ENCODE results near the gene IFNLR1. TPM values are rescaled to one million over a fixed set of nuclear protein-coding genes. Genes with fewer than 3 reads are reported as not detected.

The IFNLR1 gene
- total and polyA plus RNA-seq, 2 donors from 2014 or later = 1.6 to 4.8 TPM

DNA sequence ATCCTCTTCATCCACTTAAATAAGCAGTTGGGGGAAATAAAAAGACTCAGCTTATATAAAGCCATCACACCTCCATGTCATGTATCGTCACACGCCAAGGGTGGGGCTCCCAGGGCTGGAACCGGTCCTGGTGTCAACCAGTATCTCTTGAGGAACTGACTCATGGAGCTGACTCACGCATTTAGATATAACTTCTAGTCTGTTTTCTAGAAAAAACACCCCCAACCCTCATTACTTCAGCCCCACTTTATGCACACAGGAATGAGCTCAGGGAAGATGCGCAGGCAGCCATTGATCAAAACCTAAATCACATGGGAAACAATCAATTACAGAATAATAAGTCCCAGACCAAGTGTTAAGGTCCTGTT lies 37.2 kb downstream of the IFNLR1 start:
- FAIRE-seq (no peak), DNase-seq (no peak)
- H3K4me3 ChIP-seq (ENCODE audit: low read length in 3 of 3) = no peak overlapping the region
- intact Hi-C loops (cut with DNase I) = no loop called here
- no peak overlapping the region for H3K27ac ChIP-seq (ENCODE audit: low read depth in 2 of 2, low read length in 2 of 2)
- no peaks in the 10 kb centered on the region for H3K9me3 ChIP-seq (ENCODE audit: control insufficient read depth in 2 of 3, insufficient read depth in 1 of 3, low read length in 3 of 3)
- no peaks in the 10 kb centered on the region for H3K27me3 ChIP-seq (ENCODE audit: control insufficient read depth, insufficient read depth, low read length)
- peaks cover 0 to 5% (median 4%) of the 10 kb centered on the region in 3 donors for H3K4me1 ChIP-seq (ENCODE audit: control insufficient read depth in 2 of 3, insufficient read depth in 2 of 3, low read depth in 1 of 3, low read length in 3 of 3)
- TF ChIP-seq, protein P1, sequence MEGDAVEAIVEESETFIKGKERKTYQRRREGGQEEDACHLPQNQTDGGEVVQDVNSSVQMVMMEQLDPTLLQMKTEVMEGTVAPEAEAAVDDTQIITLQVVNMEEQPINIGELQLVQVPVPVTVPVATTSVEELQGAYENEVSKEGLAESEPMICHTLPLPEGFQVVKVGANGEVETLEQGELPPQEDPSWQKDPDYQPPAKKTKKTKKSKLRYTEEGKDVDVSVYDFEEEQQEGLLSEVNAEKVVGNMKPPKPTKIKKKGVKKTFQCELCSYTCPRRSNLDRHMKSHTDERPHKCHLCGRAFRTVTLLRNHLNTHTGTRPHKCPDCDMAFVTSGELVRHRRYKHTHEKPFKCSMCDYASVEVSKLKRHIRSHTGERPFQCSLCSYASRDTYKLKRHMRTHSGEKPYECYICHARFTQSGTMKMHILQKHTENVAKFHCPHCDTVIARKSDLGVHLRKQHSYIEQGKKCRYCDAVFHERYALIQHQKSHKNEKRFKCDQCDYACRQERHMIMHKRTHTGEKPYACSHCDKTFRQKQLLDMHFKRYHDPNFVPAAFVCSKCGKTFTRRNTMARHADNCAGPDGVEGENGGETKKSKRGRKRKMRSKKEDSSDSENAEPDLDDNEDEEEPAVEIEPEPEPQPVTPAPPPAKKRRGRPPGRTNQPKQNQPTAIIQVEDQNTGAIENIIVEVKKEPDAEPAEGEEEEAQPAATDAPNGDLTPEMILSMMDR (IDR thresholded peaks at IDR 0.05; ENCODE audit: borderline replicate concordance, extremely low read depth, insufficient read depth) = no peak
- no peak overlapping the region for H3K9ac ChIP-seq (ENCODE audit: low read length in 3 of 3)
- no peaks in the 10 kb centered on the region for H3K36me3 ChIP-seq (ENCODE audit: control insufficient read depth in 2 of 3, insufficient read depth in 3 of 3, low read length in 3 of 3)

DNA sequence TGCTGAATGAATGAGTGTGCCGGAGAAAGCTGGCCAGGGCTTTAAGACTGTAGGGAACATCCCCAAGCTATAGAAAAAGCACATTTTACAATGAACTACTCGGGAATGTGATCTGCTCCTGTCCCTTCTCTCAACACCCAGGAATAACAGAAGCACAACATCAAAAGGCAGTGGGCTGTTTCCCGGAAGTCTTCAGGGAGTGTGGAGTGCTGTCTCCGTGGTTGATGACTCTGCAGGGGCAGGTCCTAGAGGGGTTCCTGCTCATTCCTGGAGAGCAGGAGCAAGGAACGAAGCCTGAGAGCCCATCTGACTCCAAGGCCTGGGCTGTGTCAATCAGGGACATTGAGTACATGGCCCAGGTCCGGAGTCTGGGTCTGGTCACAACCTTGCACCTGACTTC lies 39.3 kb downstream of the IFNLR1 start:
- intact Hi-C loops (cut with DNase I) = no loop called here

DNA sequence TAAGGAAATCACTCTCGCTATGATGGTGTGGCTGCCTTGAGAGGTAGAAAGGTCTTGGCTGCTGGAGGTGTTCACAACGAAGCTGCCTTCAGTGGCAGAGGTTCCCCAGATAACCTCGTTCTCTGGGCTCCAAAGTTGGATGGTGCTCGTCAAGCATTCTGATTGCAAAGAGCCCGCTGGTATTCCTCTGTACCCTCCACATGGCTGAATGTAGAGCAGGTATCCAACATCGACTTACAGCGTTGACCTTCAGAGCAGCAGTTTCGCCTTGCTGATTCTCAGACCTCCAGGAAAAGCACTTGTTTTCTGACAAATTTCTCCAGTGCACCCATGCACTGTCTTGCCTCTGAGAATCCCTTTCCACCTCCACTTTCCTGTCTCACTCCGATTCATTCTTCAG lies 39.9 kb downstream of the IFNLR1 start:
- Histone ChIP-seq H3K27me3 (ENCODE audit: control insufficient read depth, insufficient read depth, low read length) (no peaks in the 10 kb centered on the region), H3K4me1 (ENCODE audit: control insufficient read depth in 2 of 3, insufficient read depth in 2 of 3, low read depth in 1 of 3, low read length in 3 of 3) (peaks cover 0 to 9% (median 8%) of the 10 kb centered on the region in 3 donors), H3K9me3 (ENCODE audit: control insufficient read depth in 2 of 3, insufficient read depth in 1 of 3, low read length in 3 of 3) (no peaks in the 10 kb centered on the region), H3K4me3 (ENCODE audit: low read length in 3 of 3) (no peak overlapping the region), H3K36me3 (ENCODE audit: control insufficient read depth in 2 of 3, insufficient read depth in 3 of 3, low read length in 3 of 3) (no peaks in the 10 kb centered on the region), H3K9ac (ENCODE audit: low read length in 3 of 3) (no peak overlapping the region), H3K27ac (ENCODE audit: low read depth in 2 of 2, low read length in 2 of 2) (no peak overlapping the region)
- DNase-seq (no peak), FAIRE-seq (no peak)
- TF ChIP-seq, protein P1 (IDR thresholded peaks at IDR 0.05; ENCODE audit: borderline replicate concordance, extremely low read depth, insufficient read depth) = no peak
- intact Hi-C loops (cut with DNase I) = no loop called here

More for the DNA sequence above, 39.3 kb downstream of the IFNLR1 start:
- Histone ChIP-seq H3K4me1 (ENCODE audit: control insufficient read depth in 2 of 3, insufficient read depth in 2 of 3, low read depth in 1 of 3, low read length in 3 of 3) (peaks cover 0 to 9% (median 4%) of the 10 kb centered on the region in 3 donors), H3K9me3 (ENCODE audit: control insufficient read depth in 2 of 3, insufficient read depth in 1 of 3, low read length in 3 of 3) (no peaks in the 10 kb centered on the region), H3K27ac (ENCODE audit: low read depth in 2 of 2, low read length in 2 of 2) (no peak overlapping the region), H3K9ac (ENCODE audit: low read length in 3 of 3) (no peak overlapping the region), H3K27me3 (ENCODE audit: control insufficient read depth, insufficient read depth, low read length) (no peaks in the 10 kb centered on the region), H3K36me3 (ENCODE audit: control insufficient read depth in 2 of 3, insufficient read depth in 3 of 3, low read length in 3 of 3) (no peaks in the 10 kb centered on the region), H3K4me3 (ENCODE audit: low read length in 3 of 3) (no peak overlapping the region)
- TF ChIP-seq, protein P1 (IDR thresholded peaks at IDR 0.05; ENCODE audit: borderline replicate concordance, extremely low read depth, insufficient read depth) = no peak
- no peak for FAIRE-seq
- peak in 2 of 5 donors; percentile 54 to 58 for DNase-seq
